Fibroblast of lung (primary cell): Measurements from ENCODE around the gene RUFY2. TPM values are rescaled to one million over a fixed set of nuclear protein-coding genes. Genes with fewer than 3 reads are reported as not detected.

Experiments used
- DNase-seq, 2 donors: peaks; one replicate each; pipeline versions ENCODE4 v3.0.0 to v3.0.0-alpha.2; 2010; ENCODE audit warnings: low read depth in 2 of 2
- H2AFZ ChIP-seq: 2 replicates; pipeline ENCODE4 v1.5.1; 2012; ENCODE audit warnings: low read length, control low read depth, inconsistent platforms
- H3K27ac ChIP-seq: 2 replicates; pipeline ENCODE4 v1.5.1; 2011; ENCODE audit warnings: low read length, control low read depth; ENCODE audit not compliant: insufficient read depth
- H3K27me3 ChIP-seq: 2 replicates; pipeline ENCODE4 v1.5.1; 2011; ENCODE audit warnings: mild to moderate bottlenecking, low read length; ENCODE audit not compliant: control insufficient read depth, insufficient read depth
- H3K36me3 ChIP-seq: 2 replicates; pipeline ENCODE4 v1.5.1; 2011; ENCODE audit warnings: low read length; ENCODE audit not compliant: control insufficient read depth, insufficient read depth
- H3K4me1 ChIP-seq: 2 replicates; pipeline ENCODE4 v1.5.1; 2011; ENCODE audit warnings: low read length; ENCODE audit not compliant: control insufficient read depth, insufficient read depth; ENCODE audit errors: extremely low read depth
- H3K4me2 ChIP-seq: 2 replicates; pipeline ENCODE4 v1.5.1; 2011; ENCODE audit warnings: low read length, control low read depth; ENCODE audit not compliant: insufficient read depth; ENCODE audit errors: extremely low read depth
- H3K4me3 ChIP-seq, 4 experiments: fragments of 200-600 bp in 1 of 4; sonication (generic) in 1 of 4; replicated peaks in 1 of 4; 2 replicates each; pipeline ENCODE4 v1.5.1; 2011 to 2016; ENCODE audit warnings: low read length in 4 of 4, low read depth in 3 of 4, mild to moderate bottlenecking in 3 of 4, control low read depth in 2 of 4, inconsistent platforms in 1 of 4, mixed read lengths in 1 of 4; ENCODE audit not compliant: insufficient read depth in 1 of 4; ENCODE audit errors: control extremely low read depth in 1 of 4
- H3K79me2 ChIP-seq: 2 replicates; pipeline ENCODE4 v1.5.1; 2012; ENCODE audit warnings: mild to moderate bottlenecking, low read length, inconsistent platforms; ENCODE audit not compliant: control insufficient read depth, insufficient read depth
- H3K9ac ChIP-seq: 2 replicates; pipeline ENCODE4 v1.5.1; 2011; ENCODE audit warnings: mild to moderate bottlenecking, low read length, control low read depth; ENCODE audit not compliant: insufficient read depth
- H3K9me3 ChIP-seq: 2 replicates; pipeline ENCODE4 v1.5.1; 2012; ENCODE audit warnings: low read depth, low read length; ENCODE audit not compliant: control insufficient read depth, insufficient read depth
- H4K20me1 ChIP-seq: 2 replicates; pipeline ENCODE4 v1.5.1; 2011; ENCODE audit warnings: low read length; ENCODE audit not compliant: control insufficient read depth, insufficient read depth; ENCODE audit errors: extremely low read depth
- EZH2 ChIP-seq: IDR thresholded peaks from 2 replicates; pipeline ENCODE4 v1.5.1; 2012; ENCODE audit warnings: low read length, control low read depth, mild to moderate bottlenecking; ENCODE audit errors: missing control alignments
- polyA plus RNA-seq, 2 donors: library from polyadenylated mRNA; depleted of rRNA in 1 of 2; stranded (reverse) in 1 of 2; unstranded in 1 of 2; fragments of >200 nt; gene quantifications; 2 replicates each; pipeline ENCODE4 v1.2.1, GENCODE V29; 2011 to 2012; ENCODE audit warnings: missing spikeins in 1 of 2
- total RNA-seq: library from RNA; depleted of rRNA; stranded (reverse); fragments of >200 nt; gene quantifications from 2 replicates; pipeline ENCODE4 v1.2.1, GENCODE V29; 2014
- TF ChIP-seq, protein P1 (sequence below), 2 donors: IDR thresholded peaks in 1 of 2; conservative IDR thresholded peaks in 1 of 2; 1 replicate in 1 of 2; 2 replicates in 1 of 2; pipeline ENCODE4 v1.5.1; 2011 to 2012; ENCODE audit warnings: low read length in 2 of 2, control low read depth in 1 of 2, inconsistent platforms in 1 of 2, low read depth in 1 of 2, mild to moderate bottlenecking in 1 of 2

RUFY2 gene
- total and polyA plus RNA-seq, 2 donors (not counting 1 experiment from before 2014, with no cell fraction given) = 18.4 to 25.9 TPM

DNA sequence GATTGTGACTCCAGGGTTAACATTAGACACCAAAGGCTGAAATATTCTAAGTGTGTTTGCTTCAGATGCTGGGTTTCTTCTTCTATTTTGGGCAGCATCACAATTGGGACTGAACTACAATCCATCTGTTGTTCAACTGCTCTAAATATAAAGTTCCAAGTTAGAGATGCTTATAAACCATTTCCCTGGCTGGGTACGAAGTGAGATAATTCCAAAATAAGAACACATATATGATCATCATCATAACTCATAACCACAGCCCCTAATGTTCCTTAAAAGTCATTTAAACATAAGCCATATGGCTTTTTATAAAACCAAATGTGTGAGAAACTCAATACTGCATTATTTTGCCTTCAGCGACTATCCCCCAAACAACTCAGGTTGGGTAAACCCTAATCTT lies 35.9 kb upstream of the RUFY2 start:
- Histone ChIP-seq H3K4me2 (no peak overlapping the region), H3K4me3 (no peak overlapping the region), H3K27ac (no peak overlapping the region), H3K9ac (no peak overlapping the region), H3K27me3 (no peaks in the 10 kb centered on the region), H4K20me1 (no peaks in the 10 kb centered on the region), H2AFZ (no peak overlapping the region), H3K79me2 (no peaks in the 10 kb centered on the region), H3K4me1 (no peaks in the 10 kb centered on the region), H3K36me3 (no peaks in the 10 kb centered on the region), H3K9me3 (no peaks in the 10 kb centered on the region)
- TF ChIP-seq, protein P1, sequence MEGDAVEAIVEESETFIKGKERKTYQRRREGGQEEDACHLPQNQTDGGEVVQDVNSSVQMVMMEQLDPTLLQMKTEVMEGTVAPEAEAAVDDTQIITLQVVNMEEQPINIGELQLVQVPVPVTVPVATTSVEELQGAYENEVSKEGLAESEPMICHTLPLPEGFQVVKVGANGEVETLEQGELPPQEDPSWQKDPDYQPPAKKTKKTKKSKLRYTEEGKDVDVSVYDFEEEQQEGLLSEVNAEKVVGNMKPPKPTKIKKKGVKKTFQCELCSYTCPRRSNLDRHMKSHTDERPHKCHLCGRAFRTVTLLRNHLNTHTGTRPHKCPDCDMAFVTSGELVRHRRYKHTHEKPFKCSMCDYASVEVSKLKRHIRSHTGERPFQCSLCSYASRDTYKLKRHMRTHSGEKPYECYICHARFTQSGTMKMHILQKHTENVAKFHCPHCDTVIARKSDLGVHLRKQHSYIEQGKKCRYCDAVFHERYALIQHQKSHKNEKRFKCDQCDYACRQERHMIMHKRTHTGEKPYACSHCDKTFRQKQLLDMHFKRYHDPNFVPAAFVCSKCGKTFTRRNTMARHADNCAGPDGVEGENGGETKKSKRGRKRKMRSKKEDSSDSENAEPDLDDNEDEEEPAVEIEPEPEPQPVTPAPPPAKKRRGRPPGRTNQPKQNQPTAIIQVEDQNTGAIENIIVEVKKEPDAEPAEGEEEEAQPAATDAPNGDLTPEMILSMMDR (conservative IDR thresholded peaks at IDR 0.05 in 1 of 2, IDR thresholded peaks at IDR 0.05 in 1 of 2; ENCODE audit: low read depth in 1 of 2, low read length in 2 of 2) = no peak
- no peak for TF ChIP-seq EZH2
- DNase-seq = no peak

DNA sequence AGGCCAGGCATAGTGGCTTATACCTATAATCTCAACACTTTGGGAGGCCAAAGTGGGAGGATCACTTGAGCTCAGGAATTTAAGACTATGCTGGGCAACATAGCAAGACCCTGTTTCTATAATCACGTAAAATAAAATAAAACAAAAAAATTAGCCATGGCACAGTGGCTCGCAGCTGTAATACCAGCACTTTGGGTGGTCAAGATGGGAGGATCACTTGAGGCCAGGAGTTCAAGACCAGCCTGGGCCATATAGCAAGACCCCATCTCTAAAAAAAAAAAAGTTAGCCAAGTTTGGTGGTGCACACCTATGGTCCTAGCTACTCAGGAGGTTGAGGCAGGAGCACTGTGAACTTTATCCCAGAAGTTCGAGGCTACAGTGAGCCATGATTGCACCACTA lies 33.8 kb upstream of the RUFY2 start:
- TF ChIP-seq, protein P1 (conservative IDR thresholded peaks at IDR 0.05 in 1 of 2, IDR thresholded peaks at IDR 0.05 in 1 of 2; ENCODE audit: low read depth in 1 of 2, low read length in 2 of 2) = no peak
- TF ChIP-seq EZH2 = no peak

DNA sequence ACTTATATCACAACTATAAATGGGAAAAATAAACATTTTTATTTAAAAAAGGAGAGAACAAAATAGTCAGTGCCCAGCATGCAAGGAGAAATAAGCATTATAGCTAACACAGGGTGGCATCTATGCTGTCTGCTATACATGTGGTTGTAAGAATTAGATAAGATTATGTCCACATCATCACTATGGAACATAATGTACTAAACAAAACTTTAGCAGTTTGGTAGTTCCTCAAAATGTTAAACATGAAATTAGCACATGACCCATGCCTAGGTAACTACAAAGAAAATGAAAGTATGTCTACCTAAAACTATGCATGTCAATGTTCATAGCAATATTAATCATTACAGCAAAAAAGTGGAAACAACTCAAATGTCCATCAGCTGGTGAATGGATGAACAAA lies 28.7 kb upstream of the RUFY2 start:
- Histone ChIP-seq H3K79me2 (no peaks in the 10 kb centered on the region), H2AFZ (no peak overlapping the region), H4K20me1 (no peaks in the 10 kb centered on the region), H3K9ac (no peak overlapping the region), H3K27ac (no peak overlapping the region), H3K4me3 (no peak overlapping the region), H3K27me3 (no peaks in the 10 kb centered on the region), H3K9me3 (no peaks in the 10 kb centered on the region), H3K4me1 (no peaks in the 10 kb centered on the region), H3K4me2 (no peak overlapping the region), H3K36me3 (no peaks in the 10 kb centered on the region)
- DNase-seq = no peak
- no peak for TF ChIP-seq EZH2
- TF ChIP-seq, protein P1 (conservative IDR thresholded peaks at IDR 0.05 in 1 of 2, IDR thresholded peaks at IDR 0.05 in 1 of 2; ENCODE audit: low read depth in 1 of 2, low read length in 2 of 2) = no peak

More for the DNA sequence above, 33.8 kb upstream of the RUFY2 start:
- Histone ChIP-seq H3K4me1 (no peaks in the 10 kb centered on the region), H3K9ac (no peak overlapping the region), H4K20me1 (no peaks in the 10 kb centered on the region), H3K36me3 (no peaks in the 10 kb centered on the region), H3K27me3 (no peaks in the 10 kb centered on the region), H3K4me3 (no peak overlapping the region), H3K27ac (no peak overlapping the region), H3K79me2 (no peaks in the 10 kb centered on the region), H3K4me2 (no peak overlapping the region), H2AFZ (no peak overlapping the region), H3K9me3 (no peaks in the 10 kb centered on the region)
- no peak for DNase-seq
